Common myeloid progenitor, CD34-positive (primary cell): ENCODE measurements around the gene PLEKHM3.

Experiments used
- CTCF ChIA-PET: fragments of 350-600 bp; sonication (Branson Sonifier 250); formaldehyde crosslinking; loops from one replicate; lab custom pipeline; 2021; ENCODE audit warnings: antibody characterized with exemption; lab: Charles Lee
- POLR2A ChIA-PET: fragments of 350-600 bp; sonication (Branson Sonifier 250); formaldehyde crosslinking; loops from one replicate; lab custom pipeline; 2021; ENCODE audit warnings: antibody characterized with exemption; lab: Charles Lee
- DNase-seq, 3 donors: peaks; one replicate each; pipeline versions ENCODE4 v3.0.0 to v3.0.0-alpha.2; 2013
- H3K27ac ChIP-seq, 2 experiments: 1 replicate in 1 of 2; 2 replicates in 1 of 2; pipeline ENCODE4 v1.7.0; 2013; ENCODE audit warnings: inconsistent platforms in 2 of 2, low read length in 2 of 2, mild to moderate bottlenecking in 2 of 2, low read depth in 1 of 2, moderate library complexity in 1 of 2; ENCODE audit not compliant: severe bottlenecking in 2 of 2, insufficient read depth in 1 of 2, poor library complexity in 1 of 2
- H3K27me3 ChIP-seq, 5 experiments: replicated peaks in 2 of 5; 1 replicate in 3 of 5; 2 replicates in 2 of 5; pipeline versions ENCODE4 v1.6.1 to v1.7.0; 2013; ENCODE audit warnings: low read length in 4 of 5, mild to moderate bottlenecking in 2 of 5, moderate library complexity in 2 of 5, inconsistent platforms in 1 of 5; ENCODE audit not compliant: insufficient read depth in 5 of 5, control insufficient read depth in 4 of 5
- H3K36me3 ChIP-seq, 4 experiments: 1 replicate in 2 of 4; 2 replicates in 2 of 4; pipeline versions ENCODE4 v1.6.1 to v1.7.0; 2013; ENCODE audit warnings: low read length in 3 of 4, control low read depth in 1 of 4, mild to moderate bottlenecking in 1 of 4; ENCODE audit not compliant: control insufficient read depth in 4 of 4, insufficient read depth in 4 of 4
- H3K4me1 ChIP-seq, 4 experiments: 1 replicate in 3 of 4; 2 replicates in 1 of 4; pipeline versions ENCODE4 v1.6.1 to v1.7.1; 2013; ENCODE audit warnings: low read length in 3 of 4, mild to moderate bottlenecking in 3 of 4, control low read depth in 1 of 4, inconsistent platforms in 1 of 4, moderate library complexity in 1 of 4; ENCODE audit not compliant: control insufficient read depth in 4 of 4, insufficient read depth in 4 of 4; ENCODE audit errors: control extremely low read depth in 1 of 4
- H3K4me3 ChIP-seq, 7 experiments: 1 replicate in 4 of 7; 2 replicates in 3 of 7; pipeline versions ENCODE4 v1.5.1 to v1.7.0; 2013; ENCODE audit warnings: mild to moderate bottlenecking in 7 of 7, low read length in 6 of 7, moderate library complexity in 6 of 7, inconsistent platforms in 2 of 7, low read depth in 2 of 7, control low read depth in 1 of 7; ENCODE audit not compliant: insufficient read depth in 4 of 7, control insufficient read depth in 1 of 7; ENCODE audit errors: extremely low read depth in 1 of 7
- H3K9me3 ChIP-seq, 5 experiments: 1 replicate in 4 of 5; 2 replicates in 1 of 5; pipeline versions ENCODE4 v1.6.1 to v1.7.1; 2013; ENCODE audit warnings: low read length in 4 of 5, mild to moderate bottlenecking in 2 of 5, inconsistent platforms in 1 of 5, low read depth in 1 of 5, moderate library complexity in 1 of 5; ENCODE audit not compliant: control insufficient read depth in 4 of 5, insufficient read depth in 2 of 5; ENCODE audit errors: control extremely low read depth in 1 of 5
- WGBS: methylation state at CpG from one replicate; pipeline ENCODE4 v1.1.5; 2013; ENCODE audit not compliant: insufficient coverage; 5-methylcytosine and 5-hydroxymethylcytosine counted together

PLEKHM3 gene

GRCh38 chr2:207778298-207778882, 246.9 kb downstream of the PLEKHM3 start:
- Histone ChIP-seq H3K4me3 (no peak overlapping the region), H3K27me3 (no peaks in the 10 kb centered on the region), H3K36me3 (no peaks in the 10 kb centered on the region), H3K4me1 (no peaks in the 10 kb centered on the region), H3K27ac (no peak overlapping the region), H3K9me3 (no peaks in the 10 kb centered on the region)
- ChIA-PET CTCF (interaction anchor here (0.6 to 0.7 kb wide), 2 partner anchors 9 to 155 kb away, joined by 3 read pairs; partner anchors contain the start of gene FZD5), POLR2A (no interaction called here)
- WGBS, result no CpG with 5 or more reads among the region's 4 CpGs
- DNase-seq, result no peak

DNA sequence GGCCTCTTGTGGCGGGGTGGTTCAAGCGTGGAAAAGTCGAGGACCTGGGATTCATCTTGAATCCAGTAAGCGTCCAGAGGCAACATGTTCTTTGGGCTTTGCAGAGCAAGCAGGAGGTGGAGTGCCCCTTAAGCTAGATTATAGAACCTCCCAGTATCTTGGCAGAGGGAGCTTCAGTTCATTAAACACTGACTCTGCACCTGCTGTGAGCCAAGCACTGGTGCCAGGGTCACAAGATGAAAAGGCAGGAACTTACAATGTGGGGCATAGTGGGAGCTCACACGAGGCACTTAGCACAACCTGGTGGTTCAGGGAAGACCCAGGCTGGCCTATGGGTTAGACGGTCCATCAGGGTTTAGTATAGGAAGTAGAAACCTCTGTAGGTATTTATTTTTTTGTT, 248.2 kb downstream of the PLEKHM3 start:
- Histone ChIP-seq H3K4me1 (no peaks in the 10 kb centered on the region), H3K27ac (no peak overlapping the region), H3K4me3 (no peak overlapping the region), H3K9me3 (no peaks in the 10 kb centered on the region), H3K27me3 (no peaks in the 10 kb centered on the region), H3K36me3 (no peaks in the 10 kb centered on the region)
- POLR2A ChIA-PET, result no interaction called here
- 97% methylated on average over 5 of the region's 6 CpGs for WGBS
- CTCF ChIA-PET, result no interaction called here
- no peak for DNase-seq

GRCh38 chr2:207775473-207775872, 249.9 kb downstream of the PLEKHM3 start:
- Histone ChIP-seq H3K4me3 (no peak overlapping the region), H3K9me3 (no peaks in the 10 kb centered on the region), H3K36me3 (no peaks in the 10 kb centered on the region), H3K27me3 (peaks cover 0 to 3% (median 0%) of the 10 kb centered on the region in 5 experiments), H3K27ac (no peak overlapping the region), H3K4me1 (peaks cover 0 to 6% (median 4%) of the 10 kb centered on the region in 4 experiments)
- CTCF ChIA-PET, result interaction anchor here (1.1 to 1.4 kb wide), 2 partner anchors 9 to 20 kb away, joined by 3 read pairs; no protein-coding TSS in a partner anchor
- POLR2A ChIA-PET, result no interaction called here
- no peak for DNase-seq
- WGBS, result 100% methylated on average over 1 of the region's 3 CpGs

DNA sequence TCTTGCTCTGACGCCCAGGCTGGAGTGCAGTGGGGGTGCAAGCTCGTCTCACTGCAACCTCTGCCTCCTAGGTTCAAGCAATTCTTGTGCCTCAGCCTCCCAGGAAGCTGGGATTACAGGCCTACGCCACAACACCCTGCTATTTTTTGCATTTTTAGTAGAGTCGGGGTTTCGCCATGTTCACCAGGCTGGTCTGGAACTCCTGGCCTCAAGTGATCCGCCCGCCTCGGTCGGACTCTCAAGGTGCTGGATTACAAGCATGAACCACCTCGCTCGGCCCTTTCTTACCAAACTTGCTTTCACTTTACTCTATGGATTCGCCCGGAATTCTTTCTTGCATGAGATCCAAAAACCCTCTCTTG, 252.5 kb downstream of the PLEKHM3 start:
- Histone ChIP-seq H3K4me1 (peaks cover 0 to 27% (median 25%) of the 10 kb centered on the region in 4 experiments), H3K4me3 (no peak overlapping the region), H3K27me3 (peaks cover 0 to 8% (median 2%) of the 10 kb centered on the region in 5 experiments), H3K36me3 (no peaks in the 10 kb centered on the region), H3K27ac (peak overlapping the region in 1 of 2 experiments; percentile 43), H3K9me3 (no peaks in the 10 kb centered on the region)
- POLR2A ChIA-PET, result no interaction called here
- no peak for DNase-seq
- CTCF ChIA-PET, result no interaction called here
- 99% methylated on average over 10 of the region's 13 CpGs for WGBS

DNA sequence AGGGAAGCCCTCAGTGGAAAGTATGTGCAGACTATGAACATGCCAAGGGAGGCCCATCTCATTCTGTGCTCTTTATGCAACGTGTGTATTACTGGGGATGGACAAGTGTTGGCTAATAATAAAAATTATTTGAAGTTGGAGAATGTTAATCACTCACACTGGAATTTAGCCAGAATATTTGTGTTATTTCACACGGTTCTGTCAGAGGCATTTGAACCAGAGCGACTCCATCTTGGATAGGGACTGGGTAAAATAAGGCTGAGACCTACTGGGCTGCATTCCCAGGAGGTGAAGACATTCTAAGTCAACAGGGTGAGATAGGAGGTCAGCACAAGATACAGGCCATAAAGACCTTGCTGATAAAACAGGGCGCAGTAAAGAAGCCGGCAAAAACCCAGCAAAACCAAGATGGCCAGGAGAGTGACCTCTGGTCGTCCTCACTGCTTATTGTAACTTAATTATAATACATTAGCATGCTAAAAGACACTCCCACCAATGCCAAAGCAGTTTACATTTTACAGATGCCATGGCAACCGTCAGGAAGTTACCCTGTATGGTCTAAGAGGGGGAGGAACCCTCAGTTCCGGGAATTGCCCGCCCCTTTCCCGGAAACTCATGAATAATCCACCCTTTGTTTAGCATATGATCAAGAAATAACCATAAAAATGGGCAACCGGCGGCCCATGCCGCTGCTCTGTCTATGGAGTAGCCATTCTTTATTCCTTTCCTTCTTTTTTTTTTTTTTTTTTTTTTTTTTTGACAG, 253.1 kb downstream of the PLEKHM3 start:
- 97% methylated on average over 7 of the region's 13 CpGs for WGBS
- DNase-seq, result peak in 2 of 3 donors; percentile 36 to 49
- Histone ChIP-seq H3K9me3 (no peaks in the 10 kb centered on the region), H3K4me3 (no peak overlapping the region), H3K27ac (peak overlapping the region in 1 of 2 experiments; percentile 43), H3K27me3 (peaks cover 0 to 14% (median 2%) of the 10 kb centered on the region in 5 experiments), H3K4me1 (peaks cover 0 to 33% (median 29%) of the 10 kb centered on the region in 4 experiments), H3K36me3 (peaks cover 0 to 5% (median 0%) of the 10 kb centered on the region in 4 experiments)
- ChIA-PET CTCF (no interaction called here), POLR2A (no interaction called here)

GRCh38 chr2:207771421-207771820, 253.9 kb downstream of the PLEKHM3 start:
- Histone ChIP-seq H3K9me3 (no peaks in the 10 kb centered on the region), H3K4me1 (peaks cover 0 to 39% (median 35%) of the 10 kb centered on the region in 4 experiments), H3K4me3 (peak overlapping the region in 1 of 7 experiments; percentile 78), H3K36me3 (peaks cover 0 to 6% (median 0%) of the 10 kb centered on the region in 4 experiments), H3K27me3 (peaks cover 0 to 17% (median 2%) of the 10 kb centered on the region in 5 experiments), H3K27ac (no peak overlapping the region)
- DNase-seq, result no peak
- POLR2A ChIA-PET, result no interaction called here
- CTCF ChIA-PET, result no interaction called here
- WGBS, result 98% methylated on average over 6 of the region's 14 CpGs
